Measurements from ENCODE around the gene ATL2.
"Not testable (repeated sequence)": the region's sequence is repeated elsewhere in the genome, so short reads cannot be mapped to it uniquely, and the experiment has no call there.

Gene ATL2

GRCh38 chr2:38268691-38269327 is 108.3 kb downstream of the ATL2 start:
- DNase-seq, result no peak

- no peak for DNase-seq
These were observed 109.1 kb downstream of the ATL2 start for GRCh38 chr2:38268001-38268400.

- DNase-seq, result no peak
These were observed 109.7 kb downstream of the ATL2 start for GRCh38 chr2:38267270-38267925.

GRCh38 chr2:38266382-38267061 is 110.6 kb downstream of the ATL2 start:
- no peak for DNase-seq

- DNase-seq, result no peak
These were observed 111.6 kb downstream of the ATL2 start for GRCh38 chr2:38265461-38265860.

GRCh38 chr2:38264396-38265221 is 112.5 kb downstream of the ATL2 start:
- no peak for DNase-seq

GRCh38 chr2:38263293-38263692 is 113.8 kb downstream of the ATL2 start:
- DNase-seq, result no peak

- DNase-seq, result peak; percentile 42
These were observed 114.8 kb downstream of the ATL2 start for GRCh38 chr2:38262069-38262871.

- DNase-seq, result no peak
These were observed 115.5 kb downstream of the ATL2 start for GRCh38 chr2:38261569-38262068.

GRCh38 chr2:38260972-38261371 is 116.1 kb downstream of the ATL2 start:
- DNase-seq, result no peak

GRCh38 chr2:38260469-38260868 is 116.6 kb downstream of the ATL2 start:
- DNase-seq, result peak; percentile 13

GRCh38 chr2:38259311-38259710 is 117.8 kb downstream of the ATL2 start:
- no peak for DNase-seq

- not testable (repeated sequence) for DNase-seq
These were observed 119.4 kb downstream of the ATL2 start for GRCh38 chr2:38257680-38258079.

- DNase-seq, result no peak
These were observed 120.5 kb downstream of the ATL2 start for GRCh38 chr2:38256610-38257009.

- DNase-seq, result no peak
These were observed 121.9 kb downstream of the ATL2 start for GRCh38 chr2:38255211-38255610.

- DNase-seq, result no peak
These were observed 122.3 kb downstream of the ATL2 start for GRCh38 chr2:38254796-38255195.

- no peak for DNase-seq
These were observed 125.1 kb downstream of the ATL2 start for GRCh38 chr2:38251940-38252339.

GRCh38 chr2:38248707-38249106 is 128.4 kb downstream of the ATL2 start:
- DNase-seq, result no peak

- DNase-seq, result no peak
These were observed 128.8 kb downstream of the ATL2 start for GRCh38 chr2:38248255-38248654.

- no peak for DNase-seq
These were observed 131.0 kb downstream of the ATL2 start for GRCh38 chr2:38246105-38246504.

- DNase-seq, result no peak
These were observed 131.9 kb downstream of the ATL2 start for GRCh38 chr2:38245114-38245641.

- DNase-seq, result no peak
These were observed 132.8 kb downstream of the ATL2 start for GRCh38 chr2:38244301-38244700.
